SK-N-MC (cell line): ENCODE measurements around the gene ISL1.

Experiments
- EZH2 ChIP-seq: fragments of 200-600 bp; sonication (generic); IDR thresholded peaks from one replicate; pipeline ENCODE4 v1.6.1; 2017; ENCODE audit warnings: antibody characterized with exemption
- POLR2AphosphoS5 ChIP-seq: IDR thresholded peaks from 2 replicates; pipeline ENCODE4 v1.6.1; 2012; ENCODE audit warnings: mild to moderate bottlenecking, low read depth, low read length, borderline replicate concordance

DNA sequence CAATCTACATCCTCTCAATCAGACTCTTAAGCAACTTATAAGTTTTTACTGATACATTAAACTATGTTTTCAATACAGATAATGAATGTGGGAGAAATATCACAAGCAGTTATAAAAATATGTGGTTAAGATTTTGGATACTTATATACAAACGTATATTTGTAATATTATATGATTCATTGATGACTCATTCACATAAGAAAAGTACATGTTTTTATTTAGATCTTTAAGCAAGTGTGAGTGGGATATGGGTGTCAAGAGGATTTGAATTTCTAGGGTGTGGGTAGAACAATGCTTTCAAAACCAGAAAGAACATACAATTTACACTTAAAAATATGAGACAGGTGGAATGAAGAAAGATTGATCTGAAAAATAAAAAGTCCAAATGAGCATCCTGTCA, 36.1 kb upstream of the ISL1 start:
- no peak for TF ChIP-seq POLR2AphosphoS5
- no peak for TF ChIP-seq EZH2
